WTC11 (cell line): Measurements from ENCODE around the gene CCSER1. TPM values are rescaled to one million over a fixed set of nuclear protein-coding genes. Genes with fewer than 3 reads are reported as not detected.

ENCODE experiments used
- ATAC-seq: fragments of 200-7000 bp; cut with Tn5 transposase; 2 replicates; pipeline ENCODE4 v1.10.0; 2021; ENCODE audit warnings: mild to moderate bottlenecking, moderate library complexity
- CTCF ChIA-PET: fragments of 300-600 bp; sonication (Branson Sonifier 250); formaldehyde crosslinking; loops from one replicate; lab custom pipeline; 2021; ENCODE audit warnings: antibody characterized with exemption; lab: Charles Lee
- POLR2A ChIA-PET: fragments of 350-600 bp; sonication (Branson Sonifier 250); formaldehyde crosslinking; loops from one replicate; lab custom pipeline; 2021; ENCODE audit warnings: antibody characterized with exemption; lab: Charles Lee
- DNase-seq: peaks from one replicate; pipeline ENCODE4 v3.0.0; 2021; ENCODE audit warnings: low spot score
- H3K27ac Mint-ChIP-seq: 2 replicates; pipeline ENCODE4 v1.8.0; 2021; ENCODE audit warnings: mixed read lengths
- H3K27me3 Mint-ChIP-seq: 2 replicates; pipeline ENCODE4 v1.8.0; 2021; ENCODE audit warnings: low read depth, mild to moderate bottlenecking, moderate library complexity, mixed read lengths
- H3K36me3 Mint-ChIP-seq: 2 replicates; pipeline ENCODE4 v1.8.0; 2021; ENCODE audit warnings: mixed read lengths
- H3K4me1 Mint-ChIP-seq: 2 replicates; pipeline ENCODE4 v1.8.0; 2022; ENCODE audit warnings: mixed read lengths
- H3K4me3 Mint-ChIP-seq: 2 replicates; pipeline ENCODE4 v1.8.0; 2021; ENCODE audit warnings: mild to moderate bottlenecking, moderate library complexity, mixed read lengths
- H3K9me3 Mint-ChIP-seq: 2 replicates; pipeline ENCODE4 v1.8.0; 2021; ENCODE audit warnings: mixed read lengths
- ATF2 ChIP-seq: sonication (generic); formaldehyde crosslinking; IDR thresholded peaks from 2 replicates; pipeline ENCODE4 v1.8.1; 2022; ENCODE audit warnings: low read depth, missing genetic modification reagents, borderline replicate concordance
- ELF4 ChIP-seq: sonication (generic); formaldehyde crosslinking; IDR thresholded peaks from 2 replicates; pipeline ENCODE4 v1.8.1; 2022; ENCODE audit warnings: low read depth, mild to moderate bottlenecking, moderate library complexity, missing genetic modification reagents
- ERG ChIP-seq: fragments of 250-450 bp; sonication (Bioruptor Pico); IDR thresholded peaks from 2 replicates; pipeline ENCODE4 v1.8.0; 2021; ENCODE audit warnings: mild to moderate bottlenecking
- FOXP1 ChIP-seq: sonication (generic); formaldehyde crosslinking; IDR thresholded peaks from 2 replicates; pipeline ENCODE4 v1.8.0; 2022; ENCODE audit warnings: missing genetic modification reagents, mild to moderate bottlenecking, moderate library complexity, borderline replicate concordance
- FOXP4 ChIP-seq: sonication (generic); formaldehyde crosslinking; IDR thresholded peaks from 2 replicates; pipeline ENCODE4 v1.8.0; 2022; ENCODE audit warnings: mild to moderate bottlenecking, missing genetic modification reagents
- GABPB1 ChIP-seq: sonication (generic); formaldehyde crosslinking; IDR thresholded peaks from 2 replicates; pipeline ENCODE4 v1.8.1; 2023; ENCODE audit warnings: mild to moderate bottlenecking, missing genetic modification reagents
- JAZF1 ChIP-seq: fragments of 250-450 bp; sonication (Bioruptor Pico); IDR thresholded peaks from 2 replicates; pipeline ENCODE4 v1.9.0; 2021; ENCODE audit warnings: moderate library complexity, mild to moderate bottlenecking, inconsistent platforms
- JUN ChIP-seq: sonication (generic); formaldehyde crosslinking; IDR thresholded peaks from 2 replicates; pipeline ENCODE4 v1.8.0; 2023; ENCODE audit warnings: mild to moderate bottlenecking, missing genetic modification reagents
- NFE2L1 ChIP-seq: sonication (generic); formaldehyde crosslinking; IDR thresholded peaks from 2 replicates; pipeline ENCODE4 v1.8.1; 2023; ENCODE audit warnings: missing genetic modification reagents
- NR1H2 ChIP-seq: sonication (generic); formaldehyde crosslinking; IDR thresholded peaks from 2 replicates; pipeline ENCODE4 v1.9.0; 2021; ENCODE audit warnings: mild to moderate bottlenecking, moderate library complexity, missing genetic modification reagents
- SMAD3 ChIP-seq: sonication (generic); formaldehyde crosslinking; IDR thresholded peaks from 2 replicates; pipeline ENCODE4 v1.8.0; 2022; ENCODE audit warnings: missing genetic modification reagents, mild to moderate bottlenecking, borderline replicate concordance
- TCF7 ChIP-seq: sonication (generic); formaldehyde crosslinking; IDR thresholded peaks from 2 replicates; pipeline ENCODE4 v1.8.0; 2022; ENCODE audit warnings: mild to moderate bottlenecking, low read depth, missing genetic modification reagents, moderate library complexity
- USF1 ChIP-seq: sonication (generic); formaldehyde crosslinking; IDR thresholded peaks from 2 replicates; pipeline ENCODE4 v1.8.0; 2022; ENCODE audit warnings: mild to moderate bottlenecking, missing genetic modification reagents
- ZNF121 ChIP-seq: sonication (generic); formaldehyde crosslinking; IDR thresholded peaks from 2 replicates; pipeline ENCODE4 v1.8.0; 2023; ENCODE audit warnings: missing genetic modification reagents
- ZNF263 ChIP-seq: sonication (generic); formaldehyde crosslinking; IDR thresholded peaks from 2 replicates; pipeline ENCODE4 v1.8.1; 2022; ENCODE audit warnings: low read depth, mild to moderate bottlenecking, moderate library complexity, missing genetic modification reagents
- ZNF423 ChIP-seq: fragments of 250-450 bp; sonication (Bioruptor Pico); IDR thresholded peaks from 2 replicates; pipeline ENCODE4 v2.1.2; 2022; ENCODE audit warnings: mild to moderate bottlenecking, moderate library complexity
- ZNF425 ChIP-seq: fragments of 250-450 bp; sonication (Bioruptor Pico); conservative IDR thresholded peaks from 2 replicates; pipeline ENCODE4 v1.9.0; 2021; ENCODE audit warnings: mild to moderate bottlenecking
- ZNF512 ChIP-seq: sonication (generic); formaldehyde crosslinking; IDR thresholded peaks from 2 replicates; pipeline ENCODE4 v1.8.1; 2022; ENCODE audit warnings: missing genetic modification reagents, borderline replicate concordance
- total RNA-seq: library from RNA; stranded (reverse); gene quantifications from 3 replicates; pipeline ENCODE4 v1.2.3, GENCODE V29; 2021
- TF ChIP-seq, protein P1 (sequence below): sonication (generic); formaldehyde crosslinking; IDR thresholded peaks from 2 replicates; pipeline ENCODE4 v1.8.0; 2022; ENCODE audit warnings: mild to moderate bottlenecking, missing genetic modification reagents
- TF ChIP-seq, protein P2 (sequence below): sonication (generic); formaldehyde crosslinking; IDR thresholded peaks from 2 replicates; pipeline ENCODE4 v1.8.0; 2022; ENCODE audit warnings: missing genetic modification reagents
- TF ChIP-seq, protein P3 (sequence below): sonication (generic); formaldehyde crosslinking; IDR thresholded peaks from 2 replicates; pipeline ENCODE4 v1.8.1; 2023; ENCODE audit warnings: mild to moderate bottlenecking, missing genetic modification reagents, moderate library complexity

Gene CCSER1
- total RNA-seq, 1 experiment from 2014 or later: 0.87 TPM

- TF ChIP-seq, protein P1, sequence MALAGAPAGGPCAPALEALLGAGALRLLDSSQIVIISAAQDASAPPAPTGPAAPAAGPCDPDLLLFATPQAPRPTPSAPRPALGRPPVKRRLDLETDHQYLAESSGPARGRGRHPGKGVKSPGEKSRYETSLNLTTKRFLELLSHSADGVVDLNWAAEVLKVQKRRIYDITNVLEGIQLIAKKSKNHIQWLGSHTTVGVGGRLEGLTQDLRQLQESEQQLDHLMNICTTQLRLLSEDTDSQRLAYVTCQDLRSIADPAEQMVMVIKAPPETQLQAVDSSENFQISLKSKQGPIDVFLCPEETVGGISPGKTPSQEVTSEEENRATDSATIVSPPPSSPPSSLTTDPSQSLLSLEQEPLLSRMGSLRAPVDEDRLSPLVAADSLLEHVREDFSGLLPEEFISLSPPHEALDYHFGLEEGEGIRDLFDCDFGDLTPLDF: no peak
- TF ChIP-seq GABPB1 (CRISPR knock-in tag): no peak
- TF ChIP-seq ZNF423 (CRISPR knock-in tag): no peak
- no peak for TF ChIP-seq ELF4 (CRISPR knock-in tag)
- TF ChIP-seq ATF2 (CRISPR knock-in tag): no peak
Observed at GRCh38 chr4:91076147-91076546, 949.0 kb downstream of the CCSER1 start (continued).

DNA sequence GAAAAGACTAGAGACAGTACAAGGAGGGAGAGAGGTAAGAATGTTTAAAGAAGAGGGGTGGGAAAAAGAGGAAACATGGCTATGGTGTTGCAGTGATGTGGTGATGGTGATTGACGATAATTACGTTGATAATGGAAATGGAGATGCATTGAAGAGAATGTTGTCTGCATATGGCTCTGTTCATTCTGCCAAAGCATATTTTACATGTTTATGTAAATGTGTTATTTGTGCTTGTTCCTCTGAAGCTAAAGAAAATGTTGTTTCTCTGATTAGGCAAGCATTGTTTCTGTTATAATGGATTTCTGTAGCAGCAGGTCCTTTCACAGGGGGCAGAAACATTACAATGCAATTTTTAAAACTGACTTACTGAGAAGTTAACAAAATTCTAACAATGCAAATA lies 958.8 kb downstream of the CCSER1 start:
- peaks cover under 1% of the 10 kb centered on the region; the same call in 1 of the 2 replicates for H3K27me3 Mint-ChIP-seq
- ATAC-seq (peak; percentile 44), DNase-seq (no peak)
- peaks cover 10% of the 10 kb centered on the region for H3K9me3 Mint-ChIP-seq
- ChIA-PET POLR2A (no interaction called here), CTCF (no interaction called here)
- H3K4me1 Mint-ChIP-seq: peaks cover 34% of the 10 kb centered on the region
- peaks cover 4% of the 10 kb centered on the region for H3K36me3 Mint-ChIP-seq
- H3K4me3 Mint-ChIP-seq: 0 out of 2 replicates have a peak overlapping the region, but pooled peaks have one; percentile 0
- H3K27ac Mint-ChIP-seq: peak overlapping the region; percentile 33
- TF ChIP-seq JAZF1 (CRISPR knock-in tag) (no peak), NR1H2 (CRISPR knock-in tag) (no peak), ZNF423 (CRISPR knock-in tag) (no peak), ZNF263 (CRISPR knock-in tag) (no peak), ZNF425 (no peak), NFE2L1 (CRISPR knock-in tag) (no peak), FOXP4 (CRISPR knock-in tag) (no peak), JUN (CRISPR knock-in tag) (no peak), ZNF512 (no peak), USF1 (CRISPR knock-in tag) (no peak), SMAD3 (no peak), FOXP1 (CRISPR knock-in tag) (no peak), ELF4 (CRISPR knock-in tag) (no peak), ZNF121 (CRISPR knock-in tag) (no peak), ERG (no peak), TCF7 (CRISPR knock-in tag) (no peak)
- TF ChIP-seq, protein P2, sequence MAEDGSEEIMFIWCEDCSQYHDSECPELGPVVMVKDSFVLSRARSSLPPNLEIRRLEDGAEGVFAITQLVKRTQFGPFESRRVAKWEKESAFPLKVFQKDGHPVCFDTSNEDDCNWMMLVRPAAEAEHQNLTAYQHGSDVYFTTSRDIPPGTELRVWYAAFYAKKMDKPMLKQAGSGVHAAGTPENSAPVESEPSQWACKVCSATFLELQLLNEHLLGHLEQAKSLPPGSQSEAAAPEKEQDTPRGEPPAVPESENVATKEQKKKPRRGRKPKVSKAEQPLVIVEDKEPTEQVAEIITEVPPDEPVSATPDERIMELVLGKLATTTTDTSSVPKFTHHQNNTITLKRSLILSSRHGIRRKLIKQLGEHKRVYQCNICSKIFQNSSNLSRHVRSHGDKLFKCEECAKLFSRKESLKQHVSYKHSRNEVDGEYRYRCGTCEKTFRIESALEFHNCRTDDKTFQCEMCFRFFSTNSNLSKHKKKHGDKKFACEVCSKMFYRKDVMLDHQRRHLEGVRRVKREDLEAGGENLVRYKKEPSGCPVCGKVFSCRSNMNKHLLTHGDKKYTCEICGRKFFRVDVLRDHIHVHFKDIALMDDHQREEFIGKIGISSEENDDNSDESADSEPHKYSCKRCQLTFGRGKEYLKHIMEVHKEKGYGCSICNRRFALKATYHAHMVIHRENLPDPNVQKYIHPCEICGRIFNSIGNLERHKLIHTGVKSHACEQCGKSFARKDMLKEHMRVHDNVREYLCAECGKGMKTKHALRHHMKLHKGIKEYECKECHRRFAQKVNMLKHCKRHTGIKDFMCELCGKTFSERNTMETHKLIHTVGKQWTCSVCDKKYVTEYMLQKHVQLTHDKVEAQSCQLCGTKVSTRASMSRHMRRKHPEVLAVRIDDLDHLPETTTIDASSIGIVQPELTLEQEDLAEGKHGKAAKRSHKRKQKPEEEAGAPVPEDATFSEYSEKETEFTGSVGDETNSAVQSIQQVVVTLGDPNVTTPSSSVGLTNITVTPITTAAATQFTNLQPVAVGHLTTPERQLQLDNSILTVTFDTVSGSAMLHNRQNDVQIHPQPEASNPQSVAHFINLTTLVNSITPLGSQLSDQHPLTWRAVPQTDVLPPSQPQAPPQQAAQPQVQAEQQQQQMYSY (CRISPR knock-in tag): no peak
- TF ChIP-seq, protein P3, sequence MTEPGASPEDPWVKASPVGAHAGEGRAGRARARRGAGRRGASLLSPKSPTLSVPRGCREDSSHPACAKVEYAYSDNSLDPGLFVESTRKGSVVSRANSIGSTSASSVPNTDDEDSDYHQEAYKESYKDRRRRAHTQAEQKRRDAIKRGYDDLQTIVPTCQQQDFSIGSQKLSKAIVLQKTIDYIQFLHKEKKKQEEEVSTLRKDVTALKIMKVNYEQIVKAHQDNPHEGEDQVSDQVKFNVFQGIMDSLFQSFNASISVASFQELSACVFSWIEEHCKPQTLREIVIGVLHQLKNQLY (CRISPR knock-in tag): no peak
